ENCODE data around the gene COQ3. TPM values are rescaled to one million over a fixed set of nuclear protein-coding genes. Genes with fewer than 3 reads are reported as not detected.

COQ3 gene
- total RNA-seq, 1 donor from 2014 or later = 4.8 TPM

DNA sequence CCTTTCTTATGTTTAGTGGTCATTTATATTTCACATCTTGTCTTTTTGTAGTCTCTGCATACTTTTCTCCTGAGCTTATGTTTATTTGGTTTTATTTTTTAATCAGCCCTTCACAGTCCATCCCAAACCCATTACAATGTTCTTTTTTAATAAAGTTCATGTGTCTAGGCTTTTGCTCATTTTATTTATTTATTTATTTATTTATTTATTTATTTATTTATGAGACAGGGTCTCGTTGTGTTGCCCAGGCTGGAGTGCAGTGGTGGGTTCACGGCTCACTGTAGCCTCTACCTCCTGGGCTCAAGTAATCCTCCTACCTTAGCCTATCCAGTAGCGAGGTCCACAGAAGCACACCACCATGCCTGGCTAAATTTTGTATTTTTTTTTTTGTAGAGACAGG lies 3.1 kb downstream of the COQ3 start:
- H3K9me3 Mint-ChIP-seq (ENCODE audit: low read depth) = no peaks in the 10 kb centered on the region
- TF ChIP-seq, protein P1, sequence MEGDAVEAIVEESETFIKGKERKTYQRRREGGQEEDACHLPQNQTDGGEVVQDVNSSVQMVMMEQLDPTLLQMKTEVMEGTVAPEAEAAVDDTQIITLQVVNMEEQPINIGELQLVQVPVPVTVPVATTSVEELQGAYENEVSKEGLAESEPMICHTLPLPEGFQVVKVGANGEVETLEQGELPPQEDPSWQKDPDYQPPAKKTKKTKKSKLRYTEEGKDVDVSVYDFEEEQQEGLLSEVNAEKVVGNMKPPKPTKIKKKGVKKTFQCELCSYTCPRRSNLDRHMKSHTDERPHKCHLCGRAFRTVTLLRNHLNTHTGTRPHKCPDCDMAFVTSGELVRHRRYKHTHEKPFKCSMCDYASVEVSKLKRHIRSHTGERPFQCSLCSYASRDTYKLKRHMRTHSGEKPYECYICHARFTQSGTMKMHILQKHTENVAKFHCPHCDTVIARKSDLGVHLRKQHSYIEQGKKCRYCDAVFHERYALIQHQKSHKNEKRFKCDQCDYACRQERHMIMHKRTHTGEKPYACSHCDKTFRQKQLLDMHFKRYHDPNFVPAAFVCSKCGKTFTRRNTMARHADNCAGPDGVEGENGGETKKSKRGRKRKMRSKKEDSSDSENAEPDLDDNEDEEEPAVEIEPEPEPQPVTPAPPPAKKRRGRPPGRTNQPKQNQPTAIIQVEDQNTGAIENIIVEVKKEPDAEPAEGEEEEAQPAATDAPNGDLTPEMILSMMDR (IDR thresholded peaks at IDR 0.05; ENCODE audit: unreplicated experiment) = no peak

DNA sequence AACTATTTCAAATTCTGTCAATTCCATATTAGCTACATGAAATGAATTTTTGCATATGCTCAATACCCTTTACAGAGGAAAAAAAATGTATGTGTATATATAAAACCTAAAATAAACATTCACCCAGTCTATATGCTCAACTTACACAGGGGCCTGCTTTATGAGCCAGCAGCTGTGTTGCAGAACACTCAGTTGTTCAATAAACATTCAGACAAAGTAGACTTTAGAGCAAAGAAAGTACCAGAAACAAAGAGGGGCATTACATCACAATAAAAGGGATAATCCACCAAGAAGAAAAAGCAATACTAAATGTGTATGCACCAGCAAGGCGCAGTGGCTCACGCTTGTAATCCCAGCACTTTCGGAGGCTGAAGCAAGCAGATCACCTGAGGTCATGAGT lies 9.5 kb downstream of the COQ3 start:
- H3K4me3 Mint-ChIP-seq (ENCODE audit: low read depth) = no peak overlapping the region
- H3K27me3 Mint-ChIP-seq = no peaks in the 10 kb centered on the region
- H3K27ac Mint-ChIP-seq = no peak overlapping the region
- no peak for DNase-seq (ENCODE audit: low spot score, unreplicated experiment)
- no peaks in the 10 kb centered on the region for H3K9me3 Mint-ChIP-seq (ENCODE audit: low read depth)
- peaks cover 2% of the 10 kb centered on the region for H3K4me1 Mint-ChIP-seq (ENCODE audit: low read depth)
- no peaks in the 10 kb centered on the region for H3K36me3 Mint-ChIP-seq (ENCODE audit: insufficient read depth)
- TF ChIP-seq, protein P1 (IDR thresholded peaks at IDR 0.05; ENCODE audit: unreplicated experiment) = no peak

More for the DNA sequence above, 3.1 kb downstream of the COQ3 start:
- H3K36me3 Mint-ChIP-seq (ENCODE audit: insufficient read depth) = no peaks in the 10 kb centered on the region
- H3K27me3 Mint-ChIP-seq = no peaks in the 10 kb centered on the region
- H3K27ac Mint-ChIP-seq = no peak overlapping the region
- H3K4me3 Mint-ChIP-seq (ENCODE audit: low read depth) = no peak overlapping the region
- H3K4me1 Mint-ChIP-seq (ENCODE audit: low read depth) = peaks cover 8% of the 10 kb centered on the region
- DNase-seq (ENCODE audit: low spot score, unreplicated experiment) = no peak

DNA sequence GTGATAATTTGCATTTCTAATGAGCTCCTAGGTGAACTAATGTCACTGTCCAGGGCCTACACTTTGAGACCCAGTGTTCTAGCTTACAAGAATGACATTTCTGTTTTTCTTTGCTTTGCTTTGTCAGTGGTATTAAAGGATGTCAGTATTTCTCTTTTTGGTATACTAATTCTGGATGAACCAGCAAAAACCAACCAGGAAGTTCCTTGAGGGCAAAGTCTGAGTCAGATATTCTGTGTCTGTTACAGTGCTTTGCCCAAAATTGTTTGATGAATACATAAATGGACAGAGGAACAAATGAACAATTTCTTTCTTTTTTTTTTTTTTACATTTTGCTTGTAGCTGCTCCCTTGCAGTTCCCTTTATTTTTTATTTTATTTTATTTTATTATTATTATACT lies 15.4 kb downstream of the COQ3 start:
- H3K27ac Mint-ChIP-seq = no peak overlapping the region
- DNase-seq (ENCODE audit: low spot score, unreplicated experiment) = no peak
- H3K4me1 Mint-ChIP-seq (ENCODE audit: low read depth) = no peaks in the 10 kb centered on the region
- TF ChIP-seq, protein P1 (IDR thresholded peaks at IDR 0.05; ENCODE audit: unreplicated experiment) = no peak
- H3K36me3 Mint-ChIP-seq (ENCODE audit: insufficient read depth) = no peaks in the 10 kb centered on the region
- no peak overlapping the region for H3K4me3 Mint-ChIP-seq (ENCODE audit: low read depth)
- no peaks in the 10 kb centered on the region for H3K9me3 Mint-ChIP-seq (ENCODE audit: low read depth)
- no peaks in the 10 kb centered on the region for H3K27me3 Mint-ChIP-seq

DNA sequence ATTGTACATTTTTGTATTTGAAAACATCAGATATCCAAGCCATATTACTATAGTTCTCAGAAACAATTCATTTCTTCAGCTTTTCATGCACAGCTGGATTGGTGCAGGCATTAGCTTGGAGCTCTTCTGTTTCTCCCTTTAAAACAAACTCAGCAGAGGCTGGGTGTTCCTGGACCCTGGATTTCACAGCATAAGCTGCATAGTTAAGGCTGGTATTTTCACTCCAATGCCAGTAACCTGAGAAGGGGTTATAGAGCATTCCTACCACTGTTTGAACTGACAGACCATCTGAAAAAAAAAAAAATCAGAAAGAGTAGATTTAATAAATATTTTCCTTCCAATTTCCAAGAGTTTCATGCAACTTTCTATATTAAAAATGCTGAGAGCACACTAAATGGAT lies 24.5 kb downstream of the COQ3 start:
- H3K27me3 Mint-ChIP-seq = no peaks in the 10 kb centered on the region
- H3K4me3 Mint-ChIP-seq (ENCODE audit: low read depth) = no peak overlapping the region
- TF ChIP-seq, protein P1 (IDR thresholded peaks at IDR 0.05; ENCODE audit: unreplicated experiment) = no peak
- no peak for DNase-seq (ENCODE audit: low spot score, unreplicated experiment)
- no peak overlapping the region for H3K27ac Mint-ChIP-seq
- no peaks in the 10 kb centered on the region for H3K36me3 Mint-ChIP-seq (ENCODE audit: insufficient read depth)
- no peaks in the 10 kb centered on the region for H3K9me3 Mint-ChIP-seq (ENCODE audit: low read depth)
- no peaks in the 10 kb centered on the region for H3K4me1 Mint-ChIP-seq (ENCODE audit: low read depth)

DNA sequence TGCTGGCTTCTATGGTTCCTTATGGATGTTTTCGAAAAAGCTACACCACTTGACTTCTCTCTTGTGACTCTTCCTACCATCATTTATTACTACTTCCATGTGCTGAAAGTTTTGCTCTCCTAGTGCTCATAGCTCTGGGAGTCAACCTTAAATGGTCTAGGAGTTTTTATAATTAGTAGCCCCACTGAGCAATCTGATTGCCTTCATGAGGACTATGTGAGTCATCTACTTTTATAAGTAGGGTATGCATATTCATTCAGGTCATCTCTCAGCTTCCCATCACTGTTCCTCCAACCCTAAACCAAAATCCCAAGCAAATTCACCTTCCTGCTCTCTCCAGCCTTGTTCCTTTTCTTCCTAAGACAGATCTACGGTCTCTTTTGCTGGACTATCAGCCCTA lies 27.1 kb downstream of the COQ3 start:
- Mint-ChIP-seq H3K27ac (no peak overlapping the region), H3K4me3 (ENCODE audit: low read depth) (no peak overlapping the region), H3K9me3 (ENCODE audit: low read depth) (no peaks in the 10 kb centered on the region), H3K4me1 (ENCODE audit: low read depth) (no peaks in the 10 kb centered on the region), H3K27me3 (no peaks in the 10 kb centered on the region), H3K36me3 (ENCODE audit: insufficient read depth) (no peaks in the 10 kb centered on the region)
- TF ChIP-seq, protein P1 (IDR thresholded peaks at IDR 0.05; ENCODE audit: unreplicated experiment) = no peak
- no peak for DNase-seq (ENCODE audit: low spot score, unreplicated experiment)
